Trophoblast cell (in vitro differentiated cells and primary cell): Measurements from ENCODE around the gene EXO1. TPM values are rescaled to one million over a fixed set of nuclear protein-coding genes. Genes with fewer than 3 reads are reported as not detected.

Experiments used
- DNase-seq, 2 donors: peaks; one replicate each; pipeline ENCODE4 v3.0.0-alpha.2; 2016
- H2AFZ ChIP-seq: 2 replicates; pipeline ENCODE4 v1.6.1; 2013; ENCODE audit warnings: low read length, moderate library complexity, mild to moderate bottlenecking; ENCODE audit not compliant: insufficient read depth, poor library complexity
- H2AK5ac ChIP-seq: 2 replicates; pipeline ENCODE4 v1.6.1; 2013; ENCODE audit warnings: mild to moderate bottlenecking, low read length
- H2BK120ac ChIP-seq: 2 replicates; pipeline ENCODE4 v1.6.1; 2013; ENCODE audit warnings: low read length, mild to moderate bottlenecking, moderate library complexity; ENCODE audit not compliant: insufficient read depth, poor library complexity
- H2BK12ac ChIP-seq: 2 replicates; pipeline ENCODE4 v1.6.1; 2013; ENCODE audit warnings: mild to moderate bottlenecking, low read length, moderate library complexity
- H2BK5ac ChIP-seq: 2 replicates; pipeline ENCODE4 v1.6.1; 2013; ENCODE audit warnings: low read length, low read depth, moderate library complexity, mild to moderate bottlenecking; ENCODE audit not compliant: poor library complexity
- H3K14ac ChIP-seq: 2 replicates; pipeline ENCODE4 v1.6.1; 2013; ENCODE audit warnings: mild to moderate bottlenecking, low read length
- H3K18ac ChIP-seq: 2 replicates; pipeline ENCODE4 v1.6.1; 2013; ENCODE audit warnings: mild to moderate bottlenecking, low read length
- H3K23ac ChIP-seq: 2 replicates; pipeline ENCODE4 v1.6.1; 2013; ENCODE audit warnings: low read length
- H3K27ac ChIP-seq: 2 replicates; pipeline ENCODE4 v1.5.1; 2013; ENCODE audit warnings: low read depth, mild to moderate bottlenecking, inconsistent platforms, low read length, moderate library complexity
- H3K27me3 ChIP-seq: 2 replicates; pipeline ENCODE4 v1.6.1; 2013; ENCODE audit warnings: inconsistent platforms, mild to moderate bottlenecking, low read length, moderate library complexity; ENCODE audit not compliant: insufficient read depth
- H3K36me3 ChIP-seq, 2 experiments: 1 replicate in 1 of 2; 2 replicates in 1 of 2; pipeline ENCODE4 v1.6.1; 2013; ENCODE audit warnings: low read length in 2 of 2, mild to moderate bottlenecking in 2 of 2, moderate library complexity in 1 of 2; ENCODE audit not compliant: insufficient read depth in 2 of 2, control insufficient read depth in 1 of 2
- H3K4ac ChIP-seq: 2 replicates; pipeline ENCODE4 v1.6.1; 2013; ENCODE audit warnings: low read depth, mild to moderate bottlenecking, low read length, moderate library complexity
- H3K4me1 ChIP-seq, 2 experiments: 1 replicate in 1 of 2; 2 replicates in 1 of 2; pipeline ENCODE4 v1.6.1; 2013; ENCODE audit warnings: low read length in 2 of 2, mild to moderate bottlenecking in 2 of 2, moderate library complexity in 1 of 2; ENCODE audit not compliant: insufficient read depth in 2 of 2, control insufficient read depth in 1 of 2
- H3K4me2 ChIP-seq: 2 replicates; pipeline ENCODE4 v1.6.1; 2013; ENCODE audit warnings: inconsistent platforms, mild to moderate bottlenecking, low read length, moderate library complexity
- H3K4me3 ChIP-seq: 2 replicates; pipeline ENCODE4 v1.5.1; 2013; ENCODE audit warnings: mild to moderate bottlenecking, low read depth, low read length, inconsistent platforms
- H3K79me1 ChIP-seq: one replicate; pipeline ENCODE4 v1.6.1; 2013; ENCODE audit warnings: low read length
- H3K79me2 ChIP-seq: 2 replicates; pipeline ENCODE4 v1.6.1; 2013; ENCODE audit warnings: low read length, mild to moderate bottlenecking; ENCODE audit not compliant: control insufficient read depth, insufficient read depth, poor library complexity
- H3K9ac ChIP-seq: 2 replicates; pipeline ENCODE4 v1.6.1; 2013; ENCODE audit warnings: mild to moderate bottlenecking, low read length
- H3K9me3 ChIP-seq: 2 replicates; pipeline ENCODE4 v1.6.1; 2013; ENCODE audit warnings: low read depth, mild to moderate bottlenecking, control low read depth, inconsistent platforms, low read length; ENCODE audit not compliant: insufficient read depth
- H4K12ac ChIP-seq: 2 replicates; pipeline ENCODE4 v1.6.1; 2013; ENCODE audit warnings: low read depth, mild to moderate bottlenecking, low read length, moderate library complexity
- H4K8ac ChIP-seq: 2 replicates; pipeline ENCODE4 v1.6.1; 2013; ENCODE audit warnings: low read depth, mild to moderate bottlenecking, low read length, moderate library complexity
- H4K91ac ChIP-seq: one replicate; pipeline ENCODE4 v1.6.1; 2013; ENCODE audit warnings: low read depth, mild to moderate bottlenecking, low read length, moderate library complexity
- WGBS: extraction: QIAGEN DNeasy Blood & Tissue Kit; methylation state at CpG from one replicate; pipeline ENCODE4 v1.1.7; 2013; ENCODE audit warnings: missing lambda C conversion rate; ENCODE audit not compliant: insufficient read length, insufficient coverage; ENCODE audit errors: extremely low coverage; 5-methylcytosine and 5-hydroxymethylcytosine counted together
- polyA plus RNA-seq: library from polyadenylated mRNA; stranded (reverse); fragments of 200-250 nt; gene quantifications from 2 replicates; pipeline ENCODE4 v1.2.3, GENCODE V29; 2013

EXO1 gene
- polyA plus RNA-seq, result 38.1 and 40.0 TPM in 2 replicates

GRCh38 chr1:241847796-241848685, at the start of gene EXO1:
TSS of gene EXO1 (plus strand) at chr1:241848204. CDS start at chr1:241850426, 2,222 bp downstream.
- peak within 1 kb of the TSS; percentile 90 for H4K91ac ChIP-seq
- peak within 1 kb of the TSS; percentile 86 for H3K9ac ChIP-seq
- no CpG with 5 or more reads among the region's 68 CpGs for WGBS
- peak within 1 kb of the TSS; percentile 99 for H3K27ac ChIP-seq
- H3K4ac ChIP-seq, result peak within 1 kb of the TSS; percentile 69
- DNase-seq, result peak; percentile 91 to 94
- H4K8ac ChIP-seq, result peak within 1 kb of the TSS; percentile 95
- peak within 1 kb of the TSS; percentile 74 for H2AFZ ChIP-seq
- peaks cover 0 to 3% of the 10 kb centered on the region in 2 experiments for H3K4me1 ChIP-seq
- H3K14ac ChIP-seq, result peak within 1 kb of the TSS; percentile 95
- H4K12ac ChIP-seq, result peak within 1 kb of the TSS; percentile 76
- H3K79me2 ChIP-seq, result peaks cover 5% of the 10 kb centered on the region
- peaks cover 2 to 3% of the 10 kb centered on the region in 2 experiments for H3K36me3 ChIP-seq
- H3K23ac ChIP-seq, result no peak within 1 kb of the TSS
- H3K9me3 ChIP-seq, result no peaks in the 10 kb centered on the region
- no peak within 1 kb of the TSS for H2AK5ac ChIP-seq
- no peak within 1 kb of the TSS for H2BK12ac ChIP-seq
- peak within 1 kb of the TSS; percentile 79 for H3K18ac ChIP-seq
- peak within 1 kb of the TSS; percentile 82 for H3K4me2 ChIP-seq
- H3K4me3 ChIP-seq, result peak within 1 kb of the TSS; percentile 95
- H3K27me3 ChIP-seq, result no peaks in the 10 kb centered on the region
- peak within 1 kb of the TSS; percentile 94 for H2BK5ac ChIP-seq
- peak within 1 kb of the TSS; percentile 88 for H2BK120ac ChIP-seq
- H3K79me1 ChIP-seq, result peaks cover 6% of the 10 kb centered on the region

GRCh38 chr1:241799416-241799815, 48.6 kb upstream of the EXO1 start:
- H3K36me3 ChIP-seq, result no peaks in the 10 kb centered on the region
- H3K4me2 ChIP-seq, result no peak overlapping the region
- H3K27me3 ChIP-seq, result no peaks in the 10 kb centered on the region
- H3K9me3 ChIP-seq, result no peaks in the 10 kb centered on the region
- H2AK5ac ChIP-seq, result no peak overlapping the region
- H4K12ac ChIP-seq, result no peak overlapping the region
- no peak overlapping the region for H3K9ac ChIP-seq
- peak in 1 of 2 donors; percentile 81 for DNase-seq
- no CpG with 5 or more reads among the region's 1 CpG for WGBS
- H2BK12ac ChIP-seq, result no peak overlapping the region
- no peak overlapping the region for H4K91ac ChIP-seq
- H3K79me2 ChIP-seq, result no peaks in the 10 kb centered on the region
- H3K4ac ChIP-seq, result no peak overlapping the region
- no peak overlapping the region for H3K27ac ChIP-seq
- no peaks in the 10 kb centered on the region for H3K4me1 ChIP-seq
- H2AFZ ChIP-seq, result no peak overlapping the region
- no peaks in the 10 kb centered on the region for H3K79me1 ChIP-seq
- no peak overlapping the region for H3K4me3 ChIP-seq
- H2BK5ac ChIP-seq, result no peak overlapping the region
- no peak overlapping the region for H4K8ac ChIP-seq
- no peak overlapping the region for H3K14ac ChIP-seq
- no peak overlapping the region for H2BK120ac ChIP-seq
- no peak overlapping the region for H3K18ac ChIP-seq
- no peak overlapping the region for H3K23ac ChIP-seq

- Histone ChIP-seq H3K4me3 (no peak overlapping the region), H3K79me1 (no peaks in the 10 kb centered on the region), H3K27me3 (no peaks in the 10 kb centered on the region), H3K9me3 (no peaks in the 10 kb centered on the region), H3K27ac (no peak overlapping the region), H3K4ac (no peak overlapping the region), H2AFZ (no peak overlapping the region), H3K18ac (no peak overlapping the region), H4K91ac (peak overlapping the region; percentile 37), H2AK5ac (no peak overlapping the region), H3K9ac (no peak overlapping the region), H3K4me1 (no peaks in the 10 kb centered on the region), H3K14ac (no peak overlapping the region), H3K23ac (no peak overlapping the region), H2BK12ac (no peak overlapping the region), H3K79me2 (no peaks in the 10 kb centered on the region), H4K12ac (no peak overlapping the region), H3K36me3 (no peaks in the 10 kb centered on the region), H3K4me2 (no peak overlapping the region), H2BK120ac (no peak overlapping the region), H2BK5ac (no peak overlapping the region), H4K8ac (no peak overlapping the region)
- DNase-seq, result no peak
- WGBS, result no CpG with 5 or more reads among the region's 3 CpGs
Observed at GRCh38 chr1:241800640-241801039, 47.4 kb upstream of the EXO1 start.

- Histone ChIP-seq H3K79me1 (peaks cover 1% of the 10 kb centered on the region), H3K18ac (no peak overlapping the region), H3K9me3 (no peaks in the 10 kb centered on the region), H3K4me1 (no peaks in the 10 kb centered on the region), H2AFZ (no peak overlapping the region), H4K8ac (no peak overlapping the region), H2BK5ac (no peak overlapping the region), H3K9ac (no peak overlapping the region), H3K27me3 (no peaks in the 10 kb centered on the region), H3K79me2 (no peaks in the 10 kb centered on the region), H2BK12ac (no peak overlapping the region), H3K14ac (no peak overlapping the region), H3K4me3 (no peak overlapping the region), H3K36me3 (no peaks in the 10 kb centered on the region), H3K4ac (no peak overlapping the region), H2BK120ac (no peak overlapping the region), H3K4me2 (no peak overlapping the region), H4K91ac (no peak overlapping the region), H2AK5ac (no peak overlapping the region), H4K12ac (no peak overlapping the region), H3K23ac (no peak overlapping the region), H3K27ac (no peak overlapping the region)
- peak; percentile 89 to 92 for DNase-seq
- no CpG with 5 or more reads among the region's 3 CpGs for WGBS
Observed at GRCh38 chr1:241802863-241803262, 45.1 kb upstream of the EXO1 start.
